Measurements from ENCODE around the gene TBXT.
"Not testable (repeated sequence)": the region's sequence is repeated elsewhere in the genome, so short reads cannot be mapped to it uniquely, and the experiment has no call there.

Gene TBXT

DNA sequence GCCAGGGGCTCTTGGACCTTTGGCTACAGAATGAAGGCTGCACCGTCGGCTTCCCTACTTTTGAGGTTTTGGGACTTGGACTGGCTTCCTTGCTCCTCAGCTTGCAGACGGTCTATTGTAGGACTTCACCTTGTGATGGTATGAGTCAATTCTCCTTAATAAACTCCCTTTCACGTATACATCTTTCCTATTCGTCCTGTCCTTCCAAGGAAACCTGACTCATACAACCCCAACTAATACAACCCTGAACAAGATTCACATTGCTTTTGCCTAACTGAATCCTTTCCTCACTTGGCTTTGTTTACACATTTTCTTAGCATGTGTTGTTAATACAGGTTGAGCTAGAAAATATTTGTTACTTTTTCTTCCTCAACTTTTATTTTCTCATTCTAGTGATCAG is 21.9 kb downstream of the TBXT start:
- H3K36me3 ChIP-seq (ENCODE audit: insufficient read depth, low read depth, low read length) = no peaks in the 10 kb centered on the region
- no peak overlapping the region for H3K9ac ChIP-seq (ENCODE audit: low read depth, low read length)
- no peaks in the 10 kb centered on the region for H3K27me3 ChIP-seq (ENCODE audit: insufficient read depth, low read length)
- H3K9me3 ChIP-seq (ENCODE audit: insufficient read depth, low read depth, low read length) = peaks cover 8% of the 10 kb centered on the region
- H3K4me3 ChIP-seq (ENCODE audit: low read length) = no peak overlapping the region
- no peaks in the 10 kb centered on the region for H3K4me1 ChIP-seq (ENCODE audit: insufficient read depth, low read length)
- H3K27ac ChIP-seq (ENCODE audit: low read length) = no peak overlapping the region

- Histone ChIP-seq H3K27ac (ENCODE audit: low read length) (no peak overlapping the region), H3K9ac (ENCODE audit: low read depth, low read length) (no peak overlapping the region), H3K27me3 (ENCODE audit: insufficient read depth, low read length) (no peaks in the 10 kb centered on the region), H3K4me3 (ENCODE audit: low read length) (no peak overlapping the region), H3K4me1 (ENCODE audit: insufficient read depth, low read length) (no peaks in the 10 kb centered on the region), H3K9me3 (ENCODE audit: insufficient read depth, low read depth, low read length) (no peaks in the 10 kb centered on the region), H3K36me3 (ENCODE audit: insufficient read depth, low read depth, low read length) (no peaks in the 10 kb centered on the region)
Measured at GRCh38 chr6:166143011-166143410, 24.6 kb downstream of the TBXT start.

GRCh38 chr6:166127624-166128472 is 39.8 kb downstream of the TBXT start:
- Histone ChIP-seq H3K9ac (ENCODE audit: low read depth, low read length) (no peak overlapping the region), H3K4me3 (ENCODE audit: low read length) (no peak overlapping the region), H3K27ac (ENCODE audit: low read length) (no peak overlapping the region), H3K36me3 (ENCODE audit: insufficient read depth, low read depth, low read length) (no peaks in the 10 kb centered on the region), H3K27me3 (ENCODE audit: insufficient read depth, low read length) (no peaks in the 10 kb centered on the region), H3K9me3 (ENCODE audit: insufficient read depth, low read depth, low read length) (no peaks in the 10 kb centered on the region), H3K4me1 (ENCODE audit: insufficient read depth, low read length) (0 out of 2 replicates have a peak, but pooled peaks cover 4% of the 10 kb centered on the region)

DNA sequence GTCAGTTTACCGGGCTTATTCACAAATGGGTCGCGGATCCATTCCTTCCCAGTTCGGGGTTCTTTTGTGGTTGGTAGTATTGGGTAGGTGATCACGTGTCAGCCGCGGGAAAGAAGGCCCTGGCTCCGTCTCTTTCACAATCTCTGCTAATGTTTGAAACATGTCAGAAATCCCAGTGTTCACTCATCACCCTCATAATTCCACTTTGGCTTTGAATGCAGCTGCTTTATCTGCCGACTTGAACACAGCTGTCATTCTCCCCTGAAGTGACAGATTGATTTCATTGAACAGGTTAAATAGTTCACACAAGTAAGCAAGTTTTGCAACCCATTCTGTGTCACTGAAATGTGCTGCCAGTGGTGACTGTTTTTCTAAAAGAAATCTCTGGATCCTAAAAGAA is 44.5 kb downstream of the TBXT start:
- not testable (repeated sequence) for H3K4me1 ChIP-seq (ENCODE audit: insufficient read depth, low read length); H3K27me3 ChIP-seq (ENCODE audit: insufficient read depth, low read length); H3K9ac ChIP-seq (ENCODE audit: low read depth, low read length); H3K4me3 ChIP-seq (ENCODE audit: low read length); H3K36me3 ChIP-seq (ENCODE audit: insufficient read depth, low read depth, low read length); H3K27ac ChIP-seq (ENCODE audit: low read length); H3K9me3 ChIP-seq (ENCODE audit: insufficient read depth, low read depth, low read length)

DNA sequence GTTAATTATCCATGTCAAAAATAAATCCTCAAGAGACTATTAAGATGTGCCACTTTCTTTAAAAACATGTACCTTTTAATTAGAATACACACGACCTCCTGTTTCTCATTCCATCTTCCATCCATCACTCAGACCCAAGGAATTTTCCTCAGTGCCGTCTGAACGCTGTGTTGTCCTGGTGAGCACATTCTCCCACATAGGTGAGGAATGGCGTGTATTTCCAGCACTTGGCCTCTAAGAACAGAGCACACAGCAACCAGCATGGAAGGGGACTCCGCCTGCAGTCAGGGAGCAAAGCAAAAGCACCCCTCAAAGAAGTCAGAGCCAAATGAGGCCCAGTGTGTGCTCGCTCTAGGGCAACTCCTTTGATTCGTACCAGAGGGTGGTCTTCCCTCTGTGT is 45.9 kb downstream of the TBXT start:
- H3K9me3 ChIP-seq (ENCODE audit: insufficient read depth, low read depth, low read length) = no peaks in the 10 kb centered on the region
- H3K4me3 ChIP-seq (ENCODE audit: low read length) = no peak overlapping the region
- no peaks in the 10 kb centered on the region for H3K27me3 ChIP-seq (ENCODE audit: insufficient read depth, low read length)
- H3K36me3 ChIP-seq (ENCODE audit: insufficient read depth, low read depth, low read length) = no peaks in the 10 kb centered on the region
- H3K9ac ChIP-seq (ENCODE audit: low read depth, low read length) = no peak overlapping the region
- no peak overlapping the region for H3K27ac ChIP-seq (ENCODE audit: low read length)
- no peaks in the 10 kb centered on the region for H3K4me1 ChIP-seq (ENCODE audit: insufficient read depth, low read length)

GRCh38 chr6:166119116-166119911 is 48.3 kb downstream of the TBXT start:
- no peak overlapping the region for H3K27ac ChIP-seq (ENCODE audit: low read length)
- H3K9ac ChIP-seq (ENCODE audit: low read depth, low read length) = no peak overlapping the region
- H3K36me3 ChIP-seq (ENCODE audit: insufficient read depth, low read depth, low read length) = no peaks in the 10 kb centered on the region
- H3K4me1 ChIP-seq (ENCODE audit: insufficient read depth, low read length) = no peaks in the 10 kb centered on the region
- no peak overlapping the region for H3K4me3 ChIP-seq (ENCODE audit: low read length)
- H3K9me3 ChIP-seq (ENCODE audit: insufficient read depth, low read depth, low read length) = peaks cover 8% of the 10 kb centered on the region
- no peaks in the 10 kb centered on the region for H3K27me3 ChIP-seq (ENCODE audit: insufficient read depth, low read length)

GRCh38 chr6:166115609-166116008 is 52.0 kb downstream of the TBXT start:
- no peak overlapping the region for H3K9ac ChIP-seq (ENCODE audit: low read depth, low read length)
- no peak overlapping the region for H3K27ac ChIP-seq (ENCODE audit: low read length)
- no peaks in the 10 kb centered on the region for H3K27me3 ChIP-seq (ENCODE audit: insufficient read depth, low read length)
- H3K9me3 ChIP-seq (ENCODE audit: insufficient read depth, low read depth, low read length) = peaks cover 8% of the 10 kb centered on the region
- no peaks in the 10 kb centered on the region for H3K36me3 ChIP-seq (ENCODE audit: insufficient read depth, low read depth, low read length)
- H3K4me1 ChIP-seq (ENCODE audit: insufficient read depth, low read length) = no peaks in the 10 kb centered on the region
- H3K4me3 ChIP-seq (ENCODE audit: low read length) = no peak overlapping the region

DNA sequence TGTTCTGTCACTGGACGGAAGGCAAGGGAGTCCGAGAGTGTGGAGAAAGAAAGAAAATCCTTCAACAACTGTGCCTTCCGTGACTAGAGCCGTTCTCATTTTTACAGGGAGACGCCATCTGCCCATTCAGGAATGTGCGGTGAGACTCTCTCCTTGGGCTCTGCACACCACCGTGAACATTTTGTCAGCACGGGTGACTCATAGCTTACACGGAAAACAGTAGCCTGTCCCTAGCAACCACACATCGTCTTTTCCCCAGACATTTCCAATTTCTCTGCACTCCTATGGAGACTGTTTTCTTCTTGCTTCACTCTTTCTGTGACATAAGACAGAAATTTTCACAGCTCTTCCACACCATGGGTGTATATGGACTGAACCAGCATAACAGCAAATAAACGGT is 55.1 kb downstream of the TBXT start:
- Histone ChIP-seq H3K36me3 (ENCODE audit: insufficient read depth, low read depth, low read length) (no peaks in the 10 kb centered on the region), H3K4me3 (ENCODE audit: low read length) (no peak overlapping the region), H3K9me3 (ENCODE audit: insufficient read depth, low read depth, low read length) (peaks cover 8% of the 10 kb centered on the region), H3K9ac (ENCODE audit: low read depth, low read length) (no peak overlapping the region), H3K4me1 (ENCODE audit: insufficient read depth, low read length) (no peaks in the 10 kb centered on the region), H3K27ac (ENCODE audit: low read length) (no peak overlapping the region), H3K27me3 (ENCODE audit: insufficient read depth, low read length) (no peaks in the 10 kb centered on the region)

DNA sequence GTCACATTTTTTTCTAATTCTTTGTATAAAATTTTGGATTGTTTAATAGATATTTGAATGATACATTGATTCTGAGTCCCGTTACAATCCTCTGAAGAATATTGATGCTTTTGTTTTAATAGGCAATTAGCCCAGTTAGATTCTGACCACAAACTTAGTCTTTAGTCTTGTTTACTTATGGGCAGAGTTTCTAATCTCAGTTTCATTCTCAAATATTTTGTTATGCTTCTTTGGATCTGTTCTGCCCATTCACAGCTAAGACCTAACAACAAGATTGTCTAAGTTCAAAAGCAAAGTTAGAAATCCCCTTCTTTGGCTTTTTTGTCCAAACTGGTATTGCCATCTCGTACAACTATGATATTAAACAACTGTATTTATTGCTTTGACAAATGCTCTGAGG is 58.0 kb downstream of the TBXT start:
- no peaks in the 10 kb centered on the region for H3K27me3 ChIP-seq (ENCODE audit: insufficient read depth, low read length)
- no peaks in the 10 kb centered on the region for H3K4me1 ChIP-seq (ENCODE audit: insufficient read depth, low read length)
- no peak overlapping the region for H3K27ac ChIP-seq (ENCODE audit: low read length)
- no peaks in the 10 kb centered on the region for H3K36me3 ChIP-seq (ENCODE audit: insufficient read depth, low read depth, low read length)
- no peak overlapping the region for H3K4me3 ChIP-seq (ENCODE audit: low read length)
- no peak overlapping the region for H3K9ac ChIP-seq (ENCODE audit: low read depth, low read length)
- no peaks in the 10 kb centered on the region for H3K9me3 ChIP-seq (ENCODE audit: insufficient read depth, low read depth, low read length)
